ENCODE measurements around the gene ADAM10. TPM values are rescaled to one million over a fixed set of nuclear protein-coding genes. Genes with fewer than 3 reads are reported as not detected.

The ADAM10 gene
- total and polyA plus RNA-seq, 2 of the 4 experiments (the other 2 are of a cell fraction) = 110 to 185 TPM

DNA sequence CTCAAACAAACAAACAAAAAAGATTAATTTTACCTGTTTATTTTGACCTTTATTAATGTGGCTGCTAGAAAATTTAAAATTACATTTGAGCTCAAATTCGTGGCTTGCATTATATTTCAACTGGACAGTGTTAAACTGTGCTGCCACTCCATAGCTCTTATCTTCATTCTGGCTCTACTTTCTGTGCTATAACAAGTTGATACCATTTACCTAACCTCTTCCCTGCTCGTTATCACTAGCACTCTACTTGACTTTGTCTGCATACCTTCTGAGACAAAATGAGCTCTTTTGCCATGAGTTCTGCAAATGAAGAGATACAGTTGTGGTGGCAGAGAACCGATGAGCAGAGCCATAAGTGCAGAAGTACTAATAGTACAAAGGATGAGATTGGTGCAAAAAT lies 48.0 kb upstream of the ADAM10 start:
- intact Hi-C loops (cut with micrococcal nuclease) = loop anchor here (10.0 kb wide), 1 partner anchor 57 kb away; no protein-coding TSS in a partner anchor
- no TSS peak for BruUV-seq (replicated peaks)
- 93% methylated on average over 2 of the region's 3 CpGs; no CpG with 5 or more reads in 1 of the 2 experiments for WGBS, 2 experiments (ENCODE audit: extremely low coverage in 2 of 2, insufficient read length in 1 of 2)
- no peak overlapping the region for H4K91ac ChIP-seq (ENCODE audit: insufficient read depth, low read depth, low read length)
- H2AK9ac ChIP-seq (replicated peaks; ENCODE audit: low read depth, low read length, poor library complexity) = no peak overlapping the region
- no peak overlapping the region for H3K4me3 ChIP-seq (ENCODE audit: insufficient read depth, low read depth, low read length)
- no peak overlapping the region for H3K4ac ChIP-seq (ENCODE audit: low read depth, low read length)
- no peak overlapping the region for H2BK5ac ChIP-seq (ENCODE audit: low read depth, low read length, poor library complexity, severe bottlenecking)
- no peaks in the 10 kb centered on the region for H4K20me1 ChIP-seq (ENCODE audit: insufficient read depth, low read length)
- 0 out of 2 replicates have a peak, but pooled peaks cover 6% of the 10 kb centered on the region for H3K9me1 ChIP-seq (ENCODE audit: insufficient read depth, low read length)
- in situ Hi-C loops (cut with MboI; ENCODE audit: low sequenced_read_pairs) = no loop called here
- DNase-seq = no peak
- H2BK120ac ChIP-seq (ENCODE audit: low read depth, low read length) = no peak overlapping the region
- dilution Hi-C loops (cut with HindIII; ENCODE audit: low sequenced_read_pairs, unreplicated experiment) = no loop called here
- H3K4me1 ChIP-seq (ENCODE audit: control insufficient read depth, insufficient read depth, low read length) = peaks cover 2% of the 10 kb centered on the region; the same call in 1 of the 2 replicates
- no peak overlapping the region for H3K4me2 ChIP-seq (ENCODE audit: low read depth, low read length)
- peaks cover 16 to 45% of the 10 kb centered on the region in 2 experiments for H3K79me1 ChIP-seq (ENCODE audit: low read depth in 1 of 2, low read length in 2 of 2)
- no peak overlapping the region for H3K18ac ChIP-seq (ENCODE audit: low read depth, low read length)
- TF ChIP-seq, protein P1, sequence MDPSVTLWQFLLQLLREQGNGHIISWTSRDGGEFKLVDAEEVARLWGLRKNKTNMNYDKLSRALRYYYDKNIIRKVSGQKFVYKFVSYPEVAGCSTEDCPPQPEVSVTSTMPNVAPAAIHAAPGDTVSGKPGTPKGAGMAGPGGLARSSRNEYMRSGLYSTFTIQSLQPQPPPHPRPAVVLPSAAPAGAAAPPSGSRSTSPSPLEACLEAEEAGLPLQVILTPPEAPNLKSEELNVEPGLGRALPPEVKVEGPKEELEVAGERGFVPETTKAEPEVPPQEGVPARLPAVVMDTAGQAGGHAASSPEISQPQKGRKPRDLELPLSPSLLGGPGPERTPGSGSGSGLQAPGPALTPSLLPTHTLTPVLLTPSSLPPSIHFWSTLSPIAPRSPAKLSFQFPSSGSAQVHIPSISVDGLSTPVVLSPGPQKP (IDR thresholded peaks at IDR 0.05; ENCODE audit: borderline replicate concordance, low read depth, low read length) = no peak
- TF ChIP-seq, protein P2, sequence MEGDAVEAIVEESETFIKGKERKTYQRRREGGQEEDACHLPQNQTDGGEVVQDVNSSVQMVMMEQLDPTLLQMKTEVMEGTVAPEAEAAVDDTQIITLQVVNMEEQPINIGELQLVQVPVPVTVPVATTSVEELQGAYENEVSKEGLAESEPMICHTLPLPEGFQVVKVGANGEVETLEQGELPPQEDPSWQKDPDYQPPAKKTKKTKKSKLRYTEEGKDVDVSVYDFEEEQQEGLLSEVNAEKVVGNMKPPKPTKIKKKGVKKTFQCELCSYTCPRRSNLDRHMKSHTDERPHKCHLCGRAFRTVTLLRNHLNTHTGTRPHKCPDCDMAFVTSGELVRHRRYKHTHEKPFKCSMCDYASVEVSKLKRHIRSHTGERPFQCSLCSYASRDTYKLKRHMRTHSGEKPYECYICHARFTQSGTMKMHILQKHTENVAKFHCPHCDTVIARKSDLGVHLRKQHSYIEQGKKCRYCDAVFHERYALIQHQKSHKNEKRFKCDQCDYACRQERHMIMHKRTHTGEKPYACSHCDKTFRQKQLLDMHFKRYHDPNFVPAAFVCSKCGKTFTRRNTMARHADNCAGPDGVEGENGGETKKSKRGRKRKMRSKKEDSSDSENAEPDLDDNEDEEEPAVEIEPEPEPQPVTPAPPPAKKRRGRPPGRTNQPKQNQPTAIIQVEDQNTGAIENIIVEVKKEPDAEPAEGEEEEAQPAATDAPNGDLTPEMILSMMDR (conservative IDR thresholded peaks at IDR 0.05; ENCODE audit: low read depth, low read length) = no peak
- TF ChIP-seq CEBPB (IDR thresholded peaks at IDR 0.05; ENCODE audit: low read depth, low read length) (no peak), MAZ (IDR thresholded peaks at IDR 0.05; ENCODE audit: borderline replicate concordance, low read depth, low read length) (no peak), RCOR1 (IDR thresholded peaks at IDR 0.05; ENCODE audit: insufficient replicate concordance, low read length) (no peak), BHLHE40 (IDR thresholded peaks at IDR 0.05; ENCODE audit: low read depth, low read length) (no peak), NFE2L2 (IDR thresholded peaks at IDR 0.05; ENCODE audit: low read depth, low read length) (no peak), MAFK (IDR thresholded peaks at IDR 0.05; ENCODE audit: low read depth, low read length) (no peak), FOS (IDR thresholded peaks at IDR 0.05; ENCODE audit: low read depth, low read length) (no peak), MXI1 (IDR thresholded peaks at IDR 0.05; ENCODE audit: borderline replicate concordance, low read depth, low read length) (no peak), POLR2A (IDR thresholded peaks at IDR 0.05; ENCODE audit: low read depth, low read length) (no peak), SMC3 (IDR thresholded peaks at IDR 0.05; ENCODE audit: low read depth, low read length) (no peak), RFX5 (IDR thresholded peaks at IDR 0.05; ENCODE audit: low read depth, low read length) (no peak), RAD21 (IDR thresholded peaks at IDR 0.05; ENCODE audit: low read length) (no peak), CHD1 (IDR thresholded peaks at IDR 0.05; ENCODE audit: low read depth, low read length) (no peak)
- TF ChIP-seq, protein P3, sequence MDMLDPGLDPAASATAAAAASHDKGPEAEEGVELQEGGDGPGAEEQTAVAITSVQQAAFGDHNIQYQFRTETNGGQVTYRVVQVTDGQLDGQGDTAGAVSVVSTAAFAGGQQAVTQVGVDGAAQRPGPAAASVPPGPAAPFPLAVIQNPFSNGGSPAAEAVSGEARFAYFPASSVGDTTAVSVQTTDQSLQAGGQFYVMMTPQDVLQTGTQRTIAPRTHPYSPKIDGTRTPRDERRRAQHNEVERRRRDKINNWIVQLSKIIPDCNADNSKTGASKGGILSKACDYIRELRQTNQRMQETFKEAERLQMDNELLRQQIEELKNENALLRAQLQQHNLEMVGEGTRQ (IDR thresholded peaks at IDR 0.05; ENCODE audit: low read depth, low read length) = no peak
- H2AFZ ChIP-seq (replicated peaks; ENCODE audit: low read length, poor library complexity) = no peak overlapping the region
- ChIA-PET POLR2A (ENCODE audit: unreplicated experiment) (no interaction called here), CTCF (interaction anchor here (0.6 kb wide), 1 partner anchor 19 kb away, joined by 3 read pairs; no protein-coding TSS in a partner anchor)
- H3K23ac ChIP-seq (ENCODE audit: low read depth, low read length) = no peak overlapping the region
- H3K56ac ChIP-seq (ENCODE audit: extremely low read depth, insufficient read depth, low read length) = no peak overlapping the region
- H3K27me3 ChIP-seq (ENCODE audit: control insufficient read depth, insufficient read depth, low read length) = no peaks in the 10 kb centered on the region
- H2AK5ac ChIP-seq (ENCODE audit: low read depth, low read length) = no peak overlapping the region
- no peak overlapping the region for H2BK15ac ChIP-seq (ENCODE audit: low read depth, low read length)
- H3K9me3 ChIP-seq (ENCODE audit: control insufficient read depth, insufficient read depth, low read length) = no peaks in the 10 kb centered on the region
- no peak overlapping the region for H3K9ac ChIP-seq (ENCODE audit: low read depth, low read length)
- H4K5ac ChIP-seq (ENCODE audit: low read depth, low read length) = no peak overlapping the region
- no peak overlapping the region for H2BK20ac ChIP-seq (ENCODE audit: low read depth, low read length)
- no peak for ATAC-seq (ENCODE audit: low read depth)
- H3K36me3 ChIP-seq (ENCODE audit: control insufficient read depth, insufficient read depth, low read length) = peaks cover 4% of the 10 kb centered on the region
- H3K27ac ChIP-seq (ENCODE audit: insufficient read depth, low read length) = no peak overlapping the region
- H3K14ac ChIP-seq (replicated peaks; ENCODE audit: low read depth, low read length) = no peak overlapping the region
- H4K8ac ChIP-seq (ENCODE audit: low read depth in 2 of 2, low read length in 2 of 2) = no peak overlapping the region
